Measurements from ENCODE around the gene POFUT2. TPM values are rescaled to one million over a fixed set of nuclear protein-coding genes. Genes with fewer than 3 reads are reported as not detected.

Gene POFUT2
- 16.9 and 33.0 TPM in 2 replicates for total RNA-seq (2014; rRNA removed; shearing (Covaris generic); ENCODE audit: low replicate concordance)

DNA sequence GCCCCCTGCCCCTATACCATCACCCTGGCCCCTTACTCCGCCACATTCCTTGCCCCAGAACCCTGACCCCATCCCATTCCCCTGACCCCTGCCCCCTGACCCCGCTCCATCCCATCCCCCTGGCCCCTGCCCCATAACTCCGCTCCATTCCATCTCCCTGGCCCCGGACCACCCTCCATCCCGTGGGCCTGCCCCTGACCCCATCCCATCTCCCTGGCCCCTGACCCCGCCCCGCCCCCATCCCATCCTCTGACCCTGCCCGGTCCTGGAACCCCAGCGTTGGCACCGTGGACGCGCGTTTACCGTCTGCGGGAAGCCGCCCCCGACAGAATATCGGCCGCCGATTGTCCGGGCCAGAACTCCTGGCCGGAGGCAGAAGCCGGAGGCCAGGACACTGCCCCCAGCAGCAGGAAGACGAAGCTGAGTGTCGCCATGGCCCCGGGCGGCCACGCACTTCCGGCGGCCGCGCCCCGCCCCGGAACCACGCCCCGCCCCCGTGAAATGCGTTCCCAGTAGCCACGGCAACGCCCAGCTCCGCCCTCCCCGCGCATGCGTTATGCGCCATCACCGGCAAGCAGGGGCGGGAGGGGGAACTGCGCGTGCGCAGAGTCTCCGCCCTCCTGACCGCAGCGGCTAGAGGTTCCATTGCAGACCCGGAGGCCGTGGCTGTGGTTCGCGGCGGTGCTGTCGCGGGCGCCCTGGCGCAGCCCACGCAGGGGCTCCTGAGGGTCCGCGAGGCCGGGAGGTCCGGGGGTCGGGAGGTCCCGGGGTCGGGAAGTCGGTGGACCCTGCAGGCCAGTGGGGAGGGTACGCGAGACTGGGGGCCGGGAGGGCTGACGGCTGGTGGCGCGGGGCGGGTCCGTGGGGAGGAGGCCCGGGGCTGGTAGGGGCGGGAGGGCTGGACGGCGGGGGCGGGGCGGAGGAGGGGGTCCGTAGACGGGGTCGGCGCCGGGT lies at the start of gene POFUT2:
POFUT2 (minus strand) TSS at position 458 of the 954 bp plus-strand sequence; CDS start at position 434, 24 bp downstream.
- H3K36me3 ChIP-seq: peaks cover 33% of the 10 kb centered on the region
- H3K9me3 ChIP-seq: no peaks in the 10 kb centered on the region
- no peaks in the 10 kb centered on the region for H3K27me3 ChIP-seq
- peak; percentile 94 for DNase-seq
- peak within 1 kb of the TSS; percentile 83 for H3K4me3 ChIP-seq

DNA sequence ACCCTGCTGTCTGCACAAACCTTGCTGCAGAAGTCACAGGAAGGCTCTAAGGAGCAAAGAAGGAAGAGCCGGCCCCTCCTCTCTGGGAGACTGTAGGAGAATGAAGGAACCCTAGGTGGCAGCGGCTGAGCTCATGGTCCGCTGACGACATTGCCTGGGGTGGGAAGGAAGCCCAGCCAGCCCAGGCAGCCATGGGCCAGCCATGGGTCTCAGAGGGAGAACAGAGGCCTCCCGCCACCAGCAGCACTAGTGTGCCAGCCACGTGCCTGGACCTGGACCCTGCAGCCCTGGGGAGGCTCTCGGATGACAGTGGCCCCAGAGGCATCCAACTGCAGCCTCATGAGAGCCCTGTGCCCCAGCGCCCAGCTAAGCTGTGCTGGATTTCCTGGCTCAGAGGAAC lies 49.2 kb upstream of the POFUT2 start:
- Histone ChIP-seq H3K4me3 (no peak overlapping the region), H3K36me3 (no peaks in the 10 kb centered on the region), H3K27me3 (no peaks in the 10 kb centered on the region), H3K9me3 (no peaks in the 10 kb centered on the region; the same call in 1 of the 2 replicates)
- DNase-seq: no peak

DNA sequence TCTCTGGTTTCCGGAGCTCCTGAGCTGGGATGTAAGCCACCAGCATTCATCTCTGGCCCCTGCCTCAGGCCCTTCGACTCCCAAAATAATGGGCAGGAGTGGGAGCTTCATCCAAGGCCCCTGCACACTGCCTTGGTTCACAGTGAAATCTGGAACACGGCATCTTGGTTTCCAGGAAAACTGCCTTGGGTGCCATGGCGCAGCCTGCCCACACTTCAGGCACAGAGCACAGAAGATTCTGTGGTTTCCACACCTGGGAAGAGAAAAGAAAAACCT lies 48.8 kb upstream of the POFUT2 start:
- no peaks in the 10 kb centered on the region for H3K9me3 ChIP-seq
- no peak overlapping the region for H3K4me3 ChIP-seq
- no peaks in the 10 kb centered on the region for H3K36me3 ChIP-seq
- no peak for DNase-seq
- no peaks in the 10 kb centered on the region for H3K27me3 ChIP-seq

DNA sequence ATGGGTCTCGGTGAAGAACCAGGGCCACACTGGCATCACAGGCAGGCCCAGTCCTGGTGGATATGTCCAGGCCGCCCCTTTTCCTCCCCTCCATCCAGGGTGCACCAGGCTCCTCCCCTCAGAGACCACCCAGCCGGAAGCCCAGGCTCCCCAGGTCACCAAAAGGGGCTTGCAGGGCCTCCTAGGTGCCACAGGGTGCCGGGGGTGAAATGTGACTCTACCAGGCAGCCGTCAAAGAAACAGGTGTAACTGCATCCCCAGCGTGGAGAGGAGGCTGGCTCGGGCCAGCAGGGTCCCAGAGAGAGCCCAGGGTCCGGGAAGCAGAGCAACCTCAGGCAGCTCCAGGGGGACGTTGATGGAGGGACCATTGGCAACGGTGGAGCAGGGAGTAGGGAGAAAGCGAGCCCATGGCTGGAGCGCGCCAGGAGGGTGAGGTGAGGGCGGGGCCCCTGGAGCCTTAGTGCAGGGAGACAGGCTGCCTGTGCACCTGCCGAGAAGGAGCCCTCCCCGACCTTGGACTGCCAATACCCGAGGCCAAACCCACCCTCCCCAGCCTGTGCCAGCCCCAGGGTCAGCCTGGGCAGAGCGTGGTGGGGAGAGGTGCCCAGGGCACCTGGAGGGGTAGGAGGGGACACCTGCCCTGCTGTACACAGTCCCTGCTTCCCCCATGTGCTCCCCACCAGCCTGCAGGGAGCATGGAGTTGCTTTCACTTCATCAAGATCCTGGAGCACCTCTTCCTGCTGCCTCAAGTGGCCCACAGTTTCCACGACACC lies 48.3 kb upstream of the POFUT2 start:
- DNase-seq: no peak
- no peak overlapping the region for H3K4me3 ChIP-seq
- no peaks in the 10 kb centered on the region for H3K9me3 ChIP-seq
- H3K36me3 ChIP-seq: no peaks in the 10 kb centered on the region
- H3K27me3 ChIP-seq: no peaks in the 10 kb centered on the region

- H3K27me3 ChIP-seq: no peaks in the 10 kb centered on the region
- H3K36me3 ChIP-seq: no peaks in the 10 kb centered on the region
- no peak for DNase-seq
- no peaks in the 10 kb centered on the region for H3K9me3 ChIP-seq
- H3K4me3 ChIP-seq: no peak overlapping the region
Observed at GRCh38 chr21:45335151-45335760, 47.6 kb upstream of the POFUT2 start.

GRCh38 chr21:45334591-45335081 lies 46.9 kb upstream of the POFUT2 start:
- DNase-seq: no peak
- no peak overlapping the region for H3K4me3 ChIP-seq
- H3K27me3 ChIP-seq: no peaks in the 10 kb centered on the region
- H3K9me3 ChIP-seq: no peaks in the 10 kb centered on the region
- no peaks in the 10 kb centered on the region for H3K36me3 ChIP-seq

GRCh38 chr21:45334134-45334533 lies 46.4 kb upstream of the POFUT2 start:
- Histone ChIP-seq H3K9me3 (no peaks in the 10 kb centered on the region), H3K4me3 (no peak overlapping the region), H3K36me3 (no peaks in the 10 kb centered on the region), H3K27me3 (no peaks in the 10 kb centered on the region)
- DNase-seq: no peak

DNA sequence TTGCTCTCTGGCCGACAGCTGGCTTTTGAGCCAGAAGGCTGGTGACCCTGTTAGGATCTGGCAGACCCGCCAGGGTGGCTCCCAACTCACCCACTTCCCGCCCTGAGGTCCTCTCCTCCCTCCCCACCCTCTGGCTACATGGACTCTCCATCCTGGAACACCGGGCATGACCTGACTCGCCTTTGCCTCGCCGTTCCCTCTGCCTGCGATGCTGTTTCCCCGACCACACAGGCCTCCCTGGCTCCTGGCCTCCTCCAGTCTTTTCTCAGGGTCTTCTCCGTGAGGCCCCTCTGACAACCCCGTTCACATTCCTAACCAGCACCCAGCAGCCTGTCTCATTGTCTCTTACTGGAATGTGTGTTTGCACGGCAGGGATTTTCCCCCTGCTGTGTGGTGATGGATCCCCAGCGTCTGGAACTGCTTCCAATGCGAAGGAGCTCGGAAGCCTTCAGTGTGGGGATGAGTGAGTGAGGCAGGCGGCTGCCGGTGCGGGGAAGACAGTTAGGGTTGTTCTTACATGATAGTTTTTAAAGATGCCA lies 46.0 kb upstream of the POFUT2 start:
- Histone ChIP-seq H3K27me3 (no peaks in the 10 kb centered on the region), H3K36me3 (no peaks in the 10 kb centered on the region), H3K4me3 (no peak overlapping the region), H3K9me3 (no peaks in the 10 kb centered on the region)
- DNase-seq: no peak

DNA sequence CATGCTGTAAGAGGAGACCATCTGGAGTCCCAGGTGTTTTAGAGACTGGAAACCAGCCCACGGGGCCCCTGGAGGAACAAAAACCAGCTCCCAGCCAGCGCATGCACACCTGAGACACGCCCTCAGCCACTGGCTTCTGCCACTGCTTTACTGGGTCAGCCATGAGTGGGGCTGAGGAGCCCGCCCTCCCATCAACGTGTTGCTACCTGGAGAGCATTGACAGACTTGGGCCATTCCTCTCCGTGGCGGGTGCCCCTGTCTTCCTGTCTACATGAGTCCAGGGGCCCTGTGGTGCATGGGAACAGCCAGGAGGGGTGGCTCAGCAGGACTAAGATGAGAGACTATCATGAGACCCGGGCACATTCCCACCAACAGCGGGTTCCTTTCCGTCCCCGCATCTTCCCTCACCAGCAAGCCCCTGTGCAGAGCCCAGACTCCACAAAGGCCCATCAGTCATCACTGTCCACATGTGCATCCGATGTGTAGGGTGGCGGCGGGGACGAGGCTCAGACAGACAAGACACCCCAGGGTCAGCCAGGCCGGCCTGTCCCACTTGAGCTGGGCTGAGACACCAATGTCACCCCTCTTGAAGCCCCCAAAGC lies 45.4 kb upstream of the POFUT2 start:
- Histone ChIP-seq H3K9me3 (no peaks in the 10 kb centered on the region), H3K27me3 (no peaks in the 10 kb centered on the region), H3K4me3 (no peak overlapping the region), H3K36me3 (no peaks in the 10 kb centered on the region)
- DNase-seq: no peak

DNA sequence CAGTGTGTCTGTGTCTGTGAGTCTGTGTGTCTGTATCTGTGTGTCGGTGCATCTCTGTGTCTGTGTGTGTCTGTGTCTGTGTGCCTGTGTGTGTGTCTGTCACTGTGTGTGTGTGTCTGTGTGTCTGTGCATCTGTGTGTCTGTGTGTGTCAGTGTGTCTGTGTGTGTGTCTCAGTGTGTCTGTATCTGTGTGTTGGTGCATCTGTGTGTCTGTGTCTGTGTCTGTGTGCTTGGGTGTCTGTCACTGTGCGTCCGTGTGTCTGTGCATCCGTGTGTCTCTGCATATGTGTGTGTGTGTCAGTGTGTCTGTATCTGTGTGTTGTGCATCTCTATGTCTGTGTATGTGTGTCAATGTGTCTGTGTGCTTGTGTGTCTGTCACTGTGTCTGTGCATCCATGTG lies 44.7 kb upstream of the POFUT2 start:
- Histone ChIP-seq H3K36me3 (no peaks in the 10 kb centered on the region), H3K27me3 (no peaks in the 10 kb centered on the region), H3K4me3 (no peak overlapping the region), H3K9me3 (no peaks in the 10 kb centered on the region)
- no peak for DNase-seq

DNA sequence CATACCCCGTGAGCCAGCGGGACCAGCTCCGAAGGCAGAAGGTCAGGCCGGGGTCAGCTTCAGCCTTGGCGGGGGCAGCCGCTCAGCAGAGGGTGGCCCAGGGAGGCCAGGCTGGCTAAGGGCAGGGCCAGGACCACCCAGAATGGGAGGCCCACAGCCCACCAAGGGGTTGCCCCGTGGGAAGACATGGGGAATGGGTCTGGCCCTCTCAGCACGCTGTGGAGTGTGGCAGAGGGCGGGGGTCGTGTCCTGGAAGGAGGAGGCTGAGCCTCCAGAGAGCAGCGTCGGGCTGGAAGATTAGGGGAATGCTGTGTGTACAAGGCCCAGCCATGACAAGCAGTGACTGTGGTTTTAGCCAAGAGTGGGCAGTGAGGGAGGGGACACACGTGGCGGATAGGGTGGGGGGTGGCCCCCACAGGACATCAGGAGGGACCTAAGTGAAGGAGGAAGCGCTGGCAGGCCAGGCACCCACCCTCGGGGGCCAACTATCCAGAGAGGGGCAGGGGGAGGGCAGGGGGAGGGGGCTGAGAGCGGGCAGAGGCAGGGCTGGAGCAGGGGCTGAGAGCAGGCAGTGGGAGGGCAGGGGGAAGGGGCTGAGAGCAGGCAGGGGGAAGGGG lies 43.9 kb upstream of the POFUT2 start:
- no peak for DNase-seq
- no peaks in the 10 kb centered on the region for H3K9me3 ChIP-seq
- H3K36me3 ChIP-seq: no peaks in the 10 kb centered on the region
- no peak overlapping the region for H3K4me3 ChIP-seq
- H3K27me3 ChIP-seq: no peaks in the 10 kb centered on the region

DNA sequence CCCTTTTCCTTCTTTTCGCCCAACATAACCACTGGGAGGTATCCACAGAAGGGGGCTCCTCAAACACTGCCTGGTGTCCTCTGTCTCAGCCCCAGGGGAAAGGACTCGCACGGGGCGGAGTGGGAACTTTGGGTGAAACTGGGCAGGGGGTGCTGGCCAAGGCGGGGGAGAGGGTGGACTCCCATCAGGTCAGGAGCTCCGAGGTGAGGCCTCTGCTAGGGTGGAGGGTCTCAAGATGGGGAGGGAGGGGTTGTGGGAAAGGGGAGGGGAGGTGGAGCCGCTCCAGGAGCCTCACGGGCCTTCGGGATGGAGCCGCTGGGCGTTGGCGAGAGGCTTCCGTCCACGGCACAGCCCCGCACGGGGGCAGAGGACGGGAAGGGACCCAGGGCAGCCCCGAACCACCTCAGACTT lies 43.2 kb upstream of the POFUT2 start:
- Histone ChIP-seq H3K27me3 (no peaks in the 10 kb centered on the region), H3K9me3 (no peaks in the 10 kb centered on the region), H3K36me3 (no peaks in the 10 kb centered on the region), H3K4me3 (no peak overlapping the region)
- DNase-seq: no peak

DNA sequence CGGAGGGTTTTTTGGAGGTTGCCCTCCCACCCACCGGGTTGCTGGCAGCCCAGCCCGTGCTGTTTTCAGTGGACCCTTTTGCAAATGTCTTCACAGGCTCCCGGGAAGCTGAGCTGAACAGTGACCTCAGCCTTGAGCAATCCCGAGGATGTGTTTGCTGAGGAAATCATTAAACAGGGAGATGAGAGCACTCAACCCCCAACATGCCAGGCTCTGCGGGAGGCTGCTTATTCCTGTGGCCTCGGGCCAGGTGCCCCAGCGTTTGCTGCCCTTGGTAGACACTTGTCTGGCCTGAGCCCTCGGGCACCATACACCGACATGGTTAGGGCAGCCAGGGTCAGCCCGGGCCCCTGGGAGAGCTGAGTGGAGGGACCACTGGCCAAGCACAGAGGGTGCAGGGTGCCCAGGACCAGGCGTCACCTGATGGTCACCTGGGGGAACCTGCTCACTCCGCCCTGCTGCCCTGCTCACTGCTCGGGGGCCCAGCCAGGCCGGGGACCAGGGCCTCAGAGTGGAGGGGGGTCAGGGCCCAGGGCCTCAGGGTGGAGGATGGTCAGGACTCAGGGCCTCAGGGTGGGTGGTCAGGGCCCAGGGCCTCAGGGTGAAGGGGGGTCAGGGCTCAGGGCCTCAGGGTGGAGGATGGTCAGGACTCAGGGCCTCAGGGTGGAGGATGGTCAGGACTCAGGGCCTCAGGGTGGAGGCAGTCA lies 42.5 kb upstream of the POFUT2 start:
- H3K4me3 ChIP-seq: no peak overlapping the region

DNA sequence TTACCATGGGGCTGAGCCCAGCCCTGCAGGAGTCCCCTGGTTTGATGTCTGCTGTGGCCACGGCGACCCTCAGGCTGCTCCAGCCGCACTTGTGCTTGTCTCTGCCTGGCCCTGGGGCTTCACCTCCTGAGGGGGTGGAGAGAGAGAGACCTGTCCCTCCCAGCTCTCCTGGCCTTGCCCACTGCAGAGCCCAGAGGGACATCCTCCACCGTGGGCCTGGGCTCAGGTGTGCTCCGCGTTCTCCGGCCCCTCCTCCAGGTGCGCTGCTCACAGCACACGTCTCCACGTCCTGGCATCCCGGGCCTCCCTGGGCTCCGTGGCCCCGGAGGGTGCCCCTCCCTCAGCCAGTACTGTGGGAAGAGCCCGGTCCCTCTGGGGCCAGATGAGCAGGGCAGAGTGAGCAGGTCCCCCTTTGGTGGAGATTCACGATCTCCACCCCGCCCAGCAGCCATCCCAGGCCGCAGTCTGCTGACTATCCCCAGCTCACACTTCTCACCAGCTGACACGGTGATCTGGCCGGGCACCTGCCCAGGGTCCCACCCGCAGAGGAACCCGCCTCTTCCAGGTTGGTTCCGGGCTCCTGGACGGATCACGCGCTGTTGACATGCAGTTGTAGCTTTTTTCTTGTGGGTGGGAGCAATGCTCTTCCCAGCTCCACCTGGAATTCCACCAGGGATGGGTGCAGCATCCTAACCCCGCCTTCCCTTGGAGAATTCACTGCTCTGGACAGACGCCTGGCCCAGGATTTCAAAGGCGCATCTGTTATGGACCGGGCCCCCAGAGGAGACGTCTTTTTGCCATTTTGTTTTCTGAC lies 41.8 kb upstream of the POFUT2 start:
- Histone ChIP-seq H3K9me3 (no peaks in the 10 kb centered on the region), H3K36me3 (no peaks in the 10 kb centered on the region), H3K27me3 (no peaks in the 10 kb centered on the region), H3K4me3 (no peak overlapping the region)
- no peak for DNase-seq

More for the DNA sequence above, 42.5 kb upstream of the POFUT2 start:
- no peaks in the 10 kb centered on the region for H3K27me3 ChIP-seq
- H3K36me3 ChIP-seq: no peaks in the 10 kb centered on the region
- no peaks in the 10 kb centered on the region for H3K9me3 ChIP-seq
- peak; percentile 95 for DNase-seq

All from MG63 (cell line).